GM18519 (cell line): Measurements from ENCODE around the gene NSL1.
"Not testable (repeated sequence)": the region's sequence is repeated elsewhere in the genome, so short reads cannot be mapped to it uniquely, and the experiment has no call there.

Experiments used
- ATAC-seq: cut with Tn5 transposase; IDR thresholded peaks from one replicate; pipeline ENCODE4 v1.9.1; 2021; ENCODE audit warnings: mild to moderate bottlenecking, moderate library complexity; ENCODE audit not compliant: unreplicated experiment, low FRiP score

The NSL1 gene

GRCh38 chr1:212785871-212786270 is 5.7 kb downstream of the NSL1 start:
- ATAC-seq, result no peak

GRCh38 chr1:212783976-212784375 is 7.6 kb downstream of the NSL1 start:
- ATAC-seq, result no peak

GRCh38 chr1:212782422-212783154 is 9.0 kb downstream of the NSL1 start:
- no peak for ATAC-seq

GRCh38 chr1:212781225-212781624 is 10.4 kb downstream of the NSL1 start:
- no peak for ATAC-seq

GRCh38 chr1:212780759-212781158 is 10.8 kb downstream of the NSL1 start:
- no peak for ATAC-seq

GRCh38 chr1:212779086-212779485 is 12.5 kb downstream of the NSL1 start:
- not testable (repeated sequence) for ATAC-seq

GRCh38 chr1:212777151-212777550 is 14.4 kb downstream of the NSL1 start:
- no peak for ATAC-seq

- ATAC-seq, result no peak
These were observed 16.3 kb downstream of the NSL1 start for GRCh38 chr1:212775241-212775640.

GRCh38 chr1:212774584-212774983 is 17.0 kb downstream of the NSL1 start:
- no peak for ATAC-seq

GRCh38 chr1:212773011-212773410 is 18.6 kb downstream of the NSL1 start:
- ATAC-seq, result no peak

- no peak for ATAC-seq
These were observed 20.2 kb downstream of the NSL1 start for GRCh38 chr1:212771341-212771740.

GRCh38 chr1:212769459-212770167 is 22.0 kb downstream of the NSL1 start:
- peak; percentile 75 for ATAC-seq

- ATAC-seq, result not testable (repeated sequence)
These were observed 24.8 kb downstream of the NSL1 start for GRCh38 chr1:212766825-212767224.

- ATAC-seq, result not testable (repeated sequence)
These were observed 26.8 kb downstream of the NSL1 start for GRCh38 chr1:212764718-212765281.

GRCh38 chr1:212762839-212763238 is 28.7 kb downstream of the NSL1 start:
- no peak for ATAC-seq

- ATAC-seq, result no peak
These were observed 29.3 kb downstream of the NSL1 start for GRCh38 chr1:212762234-212762633.

GRCh38 chr1:212760126-212760823 is 31.3 kb downstream of the NSL1 start:
- ATAC-seq, result no peak

GRCh38 chr1:212759683-212760082 is 31.9 kb downstream of the NSL1 start:
- ATAC-seq, result no peak

GRCh38 chr1:212754680-212755079 is 36.9 kb downstream of the NSL1 start:
- no peak for ATAC-seq

- ATAC-seq, result peak; percentile 38
These were observed 37.4 kb downstream of the NSL1 start for GRCh38 chr1:212754193-212754592.

GRCh38 chr1:212753749-212754148 is 37.8 kb downstream of the NSL1 start:
- ATAC-seq, result no peak
